ENCODE measurements around the gene PHACTR1.

GRCh38 chr6:13186861-13187260 lies 470.3 kb downstream of the PHACTR1 start:
- TF ChIP-seq CTCF (IDR thresholded peaks at IDR 0.05) (no peak), SIN3A (IDR thresholded peaks at IDR 0.05; ENCODE audit: borderline replicate concordance, low read depth, low read length) (no peak), MAX (IDR thresholded peaks at IDR 0.05; ENCODE audit: low read depth) (no peak), ELF1 (IDR thresholded peaks at IDR 0.05) (no peak), RCOR1 (IDR thresholded peaks at IDR 0.05; ENCODE audit: low read length) (no peak), NFIC (IDR thresholded peaks at IDR 0.05; ENCODE audit: borderline replicate concordance) (no peak), JUND (IDR thresholded peaks at IDR 0.05) (no peak), GATA2 (CRISPR knock-in tag; IDR thresholded peaks at IDR 0.05) (no peak), RAD21 (IDR thresholded peaks at IDR 0.05; ENCODE audit: low read length) (no peak), RXRA (IDR thresholded peaks at IDR 0.05; ENCODE audit: borderline replicate concordance, low read depth) (no peak), SMC3 (IDR thresholded peaks at IDR 0.05; ENCODE audit: low read depth, low read length) (no peak), EP300 (IDR thresholded peaks at IDR 0.05; ENCODE audit: borderline replicate concordance in 1 of 2, low read depth in 1 of 2, low read length in 1 of 2) (no peak), EZH2phosphoT487 (IDR thresholded peaks at IDR 0.05; ENCODE audit: borderline replicate concordance, low read depth) (no peak), TAF1 (IDR thresholded peaks at IDR 0.05; ENCODE audit: borderline replicate concordance, low read depth, low read length) (no peak)

Measured in SK-N-SH (cell line).